HepG2 (cell line): ENCODE results near the gene RPRD2. TPM values are rescaled to one million over a fixed set of nuclear protein-coding genes. Genes with fewer than 3 reads are reported as not detected.

Source experiments
- AHDC1 ChIP-seq: sonication (generic); formaldehyde crosslinking; IDR thresholded peaks from 2 replicates; pipeline ENCODE4 v1.5.1; 2020; ENCODE audit warnings: mild to moderate bottlenecking, missing genetic modification reagents, borderline replicate concordance
- HNF4G ChIP-seq, 2 experiments: sonication (generic) in 1 of 2; formaldehyde crosslinking in 1 of 2; IDR thresholded peaks; 2 replicates each; pipeline versions ENCODE4 v1.4.0 to v1.6.1; 2011 to 2020; ENCODE audit warnings: borderline replicate concordance in 2 of 2, low read depth in 2 of 2, mild to moderate bottlenecking in 2 of 2, low read length in 1 of 2, missing genetic modification reagents in 1 of 2, moderate library complexity in 1 of 2
- RARA ChIP-seq: IDR thresholded peaks from 2 replicates; pipeline ENCODE4 v1.6.1; 2016; ENCODE audit warnings: missing genetic modification reagents, missing compliant biosample characterization
- RXRA ChIP-seq: sonication (generic); formaldehyde crosslinking; IDR thresholded peaks from 2 replicates; pipeline ENCODE4 v1.5.1; 2020; ENCODE audit warnings: missing genetic modification reagents
- TCF7L2 ChIP-seq: IDR thresholded peaks from 2 replicates; pipeline ENCODE4 v1.6.1; 2011; ENCODE audit warnings: mild to moderate bottlenecking, low read depth, low read length, moderate library complexity
- TFDP1 ChIP-seq: IDR thresholded peaks from 2 replicates; pipeline ENCODE4 v1.6.1; 2016; ENCODE audit warnings: missing compliant biosample characterization, missing genetic modification reagents, borderline replicate concordance
- polyA plus RNA-seq, 8 experiments: library from polyadenylated mRNA; depleted of rRNA in 3 of 8; stranded (reverse) in 7 of 8; unstranded in 1 of 8; fragments of >200 nt; fragmentation: Illumina TruSeq in 4 of 8; extraction: Trizol in 4 of 8; gene quantifications; 2 replicates each; pipeline versions ENCODE4 v1.2.1 to v1.2.3, GENCODE V29; 2011 to 2016; ENCODE audit warnings: low read depth in 4 of 8, missing spikeins in 1 of 8, mixed read lengths in 1 of 8; ENCODE audit not compliant: insufficient read depth in 1 of 8
- total RNA-seq, 5 experiments: library from RNA; depleted of rRNA; stranded (reverse); fragments of >200 nt; fragmentation: Illumina TruSeq; extraction: Trizol; gene quantifications; 2 replicates each; pipeline ENCODE4 v1.2.3, GENCODE V29; 2016; ENCODE audit warnings: low read depth in 1 of 5

Gene RPRD2
- total and polyA plus RNA-seq, 2 of the 13 experiments (the other 11 are each of a cell fraction or from before 2014, with no cell fraction given) = 8.0 to 8.9 TPM

- TF ChIP-seq AHDC1 (CRISPR knock-in tag) (0 out of 2 replicates have a peak, but pooled peaks have one; percentile 10), HNF4G (IDR thresholded peaks at IDR 0.05; ENCODE audit: borderline replicate concordance, low read depth, low read length) (peak; percentile 63; the same call in 1 of the 2 replicates), HNF4G (CRISPR knock-in tag; IDR thresholded peaks at IDR 0.05; ENCODE audit: borderline replicate concordance, low read depth) (no peak), TFDP1 (CRISPR knock-in tag) (no peak), TCF7L2 (no peak), RXRA (CRISPR knock-in tag) (peak; percentile 56; the same call in 1 of the 2 replicates), RARA (CRISPR knock-in tag) (peak; percentile 85)
Observed at GRCh38 chr1:150409504-150410362, 45.8 kb downstream of the RPRD2 start (continued).
